CD14-positive monocyte (primary cell): ENCODE data around the gene P3H3. TPM values are rescaled to one million over a fixed set of nuclear protein-coding genes. Genes with fewer than 3 reads are reported as not detected.

Experiments
- DNase-seq, 3 donors: peaks; one replicate each; pipeline ENCODE4 v3.0.0-alpha.2; 2011 to 2022
- H2AFZ ChIP-seq: 2 replicates; pipeline ENCODE4 v1.6.0; 2012; ENCODE audit warnings: mild to moderate bottlenecking, low read depth, low read length, inconsistent platforms; ENCODE audit not compliant: insufficient read depth, poor library complexity, severe bottlenecking
- H3K27ac ChIP-seq, 2 donors: 1 replicate in 1 of 2; 2 replicates in 1 of 2; pipeline ENCODE4 v1.5.1; 2012 to 2013; ENCODE audit warnings: low read length in 2 of 2, control low read depth in 1 of 2, inconsistent platforms in 1 of 2, low read depth in 1 of 2, mild to moderate bottlenecking in 1 of 2
- H3K27me3 ChIP-seq, 2 donors: one replicate each; pipeline versions ENCODE4 v1.6.0 to v1.6.1; 2011 to 2013; ENCODE audit warnings: low read length in 2 of 2; ENCODE audit not compliant: control insufficient read depth in 2 of 2, insufficient read depth in 2 of 2
- H3K36me3 ChIP-seq, 2 donors: replicated peaks in 1 of 2; 1 replicate in 1 of 2; 2 replicates in 1 of 2; pipeline versions ENCODE4 v1.5.1 to v1.6.1; 2012 to 2013; ENCODE audit warnings: low read length in 2 of 2, control low read depth in 1 of 2, inconsistent platforms in 1 of 2, mild to moderate bottlenecking in 1 of 2; ENCODE audit not compliant: insufficient read depth in 2 of 2, control insufficient read depth in 1 of 2
- H3K4me1 ChIP-seq, 2 donors: 1 replicate in 1 of 2; 2 replicates in 1 of 2; pipeline versions ENCODE4 v1.5.1 to v1.6.1; 2012 to 2013; ENCODE audit warnings: low read length in 2 of 2, control low read depth in 1 of 2, inconsistent platforms in 1 of 2, mild to moderate bottlenecking in 1 of 2, moderate library complexity in 1 of 2; ENCODE audit not compliant: insufficient read depth in 2 of 2, control insufficient read depth in 1 of 2
- H3K4me2 ChIP-seq: replicated peaks from 2 replicates; pipeline ENCODE3; 2012; ENCODE audit warnings: low read length, moderate library complexity, mild to moderate bottlenecking; ENCODE audit not compliant: poor library complexity, severe bottlenecking; ENCODE audit errors: extremely low read depth
- H3K4me3 ChIP-seq, 3 experiments: fragments of 200-600 bp in 1 of 3; sonication (generic) in 1 of 3; replicated peaks in 1 of 3; 1 replicate in 2 of 3; 2 replicates in 1 of 3; pipeline ENCODE4 v1.5.1; 2011 to 2013; ENCODE audit warnings: low read length in 3 of 3, mild to moderate bottlenecking in 3 of 3, control low read depth in 2 of 3, low read depth in 2 of 3, inconsistent platforms in 1 of 3, moderate library complexity in 1 of 3
- H3K79me2 ChIP-seq: 2 replicates; pipeline ENCODE4 v1.6.0; 2012; ENCODE audit warnings: mild to moderate bottlenecking, control low read depth, inconsistent platforms, low read length, moderate library complexity; ENCODE audit not compliant: insufficient read depth
- H3K9ac ChIP-seq: 2 replicates; pipeline ENCODE4 v1.6.0; 2017; ENCODE audit warnings: low read length, mild to moderate bottlenecking; ENCODE audit not compliant: insufficient read depth, poor library complexity, severe bottlenecking
- H3K9me3 ChIP-seq, 2 donors: replicated peaks in 1 of 2; 1 replicate in 1 of 2; 2 replicates in 1 of 2; pipeline versions ENCODE4 v1.5.1 to v1.6.1; 2012 to 2013; ENCODE audit warnings: low read length in 2 of 2, control low read depth in 1 of 2; ENCODE audit not compliant: control insufficient read depth in 1 of 2, insufficient read depth in 1 of 2
- H4K20me1 ChIP-seq: 2 replicates; pipeline ENCODE4 v1.6.0; 2012; ENCODE audit warnings: mild to moderate bottlenecking, low read length, control low read depth, moderate library complexity; ENCODE audit not compliant: insufficient read depth
- H3K27ac Mint-ChIP-seq, 7 donors: one replicate each; pipeline ENCODE4 v1.8.0; 2020; ENCODE audit warnings: mild to moderate bottlenecking in 7 of 7, mixed read lengths in 7 of 7, moderate library complexity in 6 of 7, inconsistent platforms in 2 of 7
- H3K27me3 Mint-ChIP-seq, 3 donors: one replicate each; pipeline ENCODE4 v1.8.0; 2021 to 2022; ENCODE audit warnings: low read depth in 3 of 3, mild to moderate bottlenecking in 3 of 3, mixed read lengths in 3 of 3, moderate library complexity in 3 of 3, inconsistent platforms in 1 of 3
- H3K36me3 Mint-ChIP-seq, 2 donors: one replicate each; pipeline ENCODE4 v1.8.0; 2020; ENCODE audit warnings: mixed read lengths in 2 of 2, inconsistent platforms in 1 of 2, mild to moderate bottlenecking in 1 of 2
- H3K4me1 Mint-ChIP-seq: one replicate; pipeline ENCODE4 v1.8.0; 2020; ENCODE audit warnings: mild to moderate bottlenecking, mixed read lengths
- H3K4me3 Mint-ChIP-seq, 2 donors: one replicate each; pipeline ENCODE4 v1.8.0; 2020; ENCODE audit warnings: mild to moderate bottlenecking in 2 of 2, mixed read lengths in 2 of 2, moderate library complexity in 1 of 2
- H3K9me3 Mint-ChIP-seq, 7 donors: one replicate each; pipeline ENCODE4 v1.8.0; 2020 to 2022; ENCODE audit warnings: mixed read lengths in 7 of 7, mild to moderate bottlenecking in 6 of 7, moderate library complexity in 6 of 7, inconsistent platforms in 2 of 7
- CTCF ChIP-seq: fragments of 200-600 bp; IDR thresholded peaks from one replicate; pipeline ENCODE4 v1.8.0; 2022; ENCODE audit warnings: antibody characterized with exemption, mild to moderate bottlenecking
- WGBS: methylation state at CpG from one replicate; pipeline ENCODE4 v1.1.5; 2013; ENCODE audit warnings: missing lambda C conversion rate; ENCODE audit not compliant: insufficient coverage; 5-methylcytosine and 5-hydroxymethylcytosine counted together
- intact Hi-C, 2 donors: fragments of 100-400 bp; cut with micrococcal nuclease; formaldehyde crosslinking; loops; one replicate each; pipeline versions ENCODE4 v1.15.0 to v1.15.1; 2023
- polyA plus RNA-seq, 3 donors: library from polyadenylated mRNA; depleted of rRNA in 1 of 3; unstranded in 2 of 3; stranded (reverse) in 1 of 3; fragments of 300-500 nt in 2 of 3; fragments of >200 nt in 1 of 3; fragmentation: Illumina TruSeq in 2 of 3; gene quantifications; 1 replicate in 2 of 3; 2 replicates in 1 of 3; pipeline ENCODE4 v1.2.3, GENCODE V29; 2012 to 2021

The P3H3 gene
- polyA plus RNA-seq, 3 donors: 0.56 TPM; not detected in 2

GRCh38 chr12:6849976-6850560, 21.9 kb downstream of the P3H3 start:
- Histone ChIP-seq H3K79me2 (peaks cover 46% of the 10 kb centered on the region), H3K4me3 (peak overlapping the region in 1 of 3 experiments; percentile 93), H3K9ac (no peak overlapping the region), H3K9me3 (no peaks in the 10 kb centered on the region), H3K4me1 (peaks cover 29 to 35% of the 10 kb centered on the region in 2 donors), H2AFZ (no peak overlapping the region), H4K20me1 (peaks cover 9% of the 10 kb centered on the region), H3K36me3 (peaks cover 6 to 34% of the 10 kb centered on the region in 2 donors), H3K4me2 (peak overlapping the region; percentile 89), H3K27ac (peak overlapping the region in 1 of 2 donors; percentile 85), H3K27me3 (no peaks in the 10 kb centered on the region)
- Mint-ChIP-seq H3K9me3 (no peaks in the 10 kb centered on the region), H3K36me3 (peaks cover 19 to 37% of the 10 kb centered on the region in 2 donors), H3K27me3 (peaks cover 0 to 1% (median 0%) of the 10 kb centered on the region in 3 donors), H3K4me1 (peaks cover 39% of the 10 kb centered on the region), H3K4me3 (no peak overlapping the region), H3K27ac (peak overlapping the region in 4 of 7 donors; percentile 33 to 68 (median 50))
- DNase-seq: no peak
- no peak for TF ChIP-seq CTCF
- 98% methylated on average over 8 of the region's 10 CpGs for WGBS
- intact Hi-C loops: loop anchor here in 1 of 2 donors (2.0 to 10.0 kb wide), 2 partner anchors 55 to 187 kb away; partner anchors contain the start of genes ING4 and LRRC23

- H3K27me3 ChIP-seq: no peaks in the 10 kb centered on the region
- peaks cover 29 to 35% of the 10 kb centered on the region in 2 donors for H3K4me1 ChIP-seq
- peaks cover 9% of the 10 kb centered on the region for H4K20me1 ChIP-seq
- no peak for DNase-seq
- H3K4me3 ChIP-seq: peak overlapping the region in 2 of 3 experiments; percentile 56 to 93
- no peak overlapping the region for H3K9ac ChIP-seq
- H3K27me3 Mint-ChIP-seq: peaks cover 0 to 1% (median 0%) of the 10 kb centered on the region in 3 donors
- H3K9me3 ChIP-seq: no peaks in the 10 kb centered on the region
- peaks cover 39% of the 10 kb centered on the region for H3K4me1 Mint-ChIP-seq
- H3K36me3 ChIP-seq: peaks cover 10 to 41% of the 10 kb centered on the region in 2 donors
- no peak overlapping the region for H2AFZ ChIP-seq
- no peak for TF ChIP-seq CTCF
- peak overlapping the region; percentile 2 to 85 for H3K27ac ChIP-seq
- H3K9me3 Mint-ChIP-seq: no peaks in the 10 kb centered on the region
- H3K27ac Mint-ChIP-seq: peak overlapping the region in 4 of 7 donors; percentile 95 to 99 (median 98)
- H3K36me3 Mint-ChIP-seq: peaks cover 23 to 39% of the 10 kb centered on the region in 2 donors
- H3K4me3 Mint-ChIP-seq: peak overlapping the region in 1 of 2 donors; percentile 94
- WGBS: 60% methylated on average over 9 of the region's 16 CpGs
- intact Hi-C loops: loop anchor here in 1 of 2 donors (2.0 to 10.0 kb wide), 2 partner anchors 54 to 188 kb away; partner anchors contain the start of genes ING4 and LRRC23
- peaks cover 50% of the 10 kb centered on the region for H3K79me2 ChIP-seq
- H3K4me2 ChIP-seq: peak overlapping the region; percentile 89
Observed at GRCh38 chr12:6850796-6851152, 22.6 kb downstream of the P3H3 start.
